ENCODE data around the gene RXRA. TPM values are rescaled to one million over a fixed set of nuclear protein-coding genes. Genes with fewer than 3 reads are reported as not detected.

RXRA gene
- total RNA-seq, 1 donor from 2014 or later = 14.4 TPM

Other genes with a start within 250 kb of the RXRA start
- gene WDR5, start 190.4 kb upstream of the RXRA start, total RNA-seq = 29.3 and 34.1 TPM in 2 replicates
- not detected in 2 replicates for gene RNU6ATAC, start 161.9 kb upstream of the RXRA start, total RNA-seq

Measured in pulmonary artery endothelial cell (primary cell).